NCI-H2196 treated with DMSO at 0.1 percent for 48 hours (cell line): ENCODE results near the gene IL6R.

ENCODE experiments used
- DNase-seq: peaks from one replicate; lab custom pipeline; 2025; ENCODE audit not compliant: unreplicated experiment; lab: John Stamatoyannopoulos, UW

Gene IL6R

DNA sequence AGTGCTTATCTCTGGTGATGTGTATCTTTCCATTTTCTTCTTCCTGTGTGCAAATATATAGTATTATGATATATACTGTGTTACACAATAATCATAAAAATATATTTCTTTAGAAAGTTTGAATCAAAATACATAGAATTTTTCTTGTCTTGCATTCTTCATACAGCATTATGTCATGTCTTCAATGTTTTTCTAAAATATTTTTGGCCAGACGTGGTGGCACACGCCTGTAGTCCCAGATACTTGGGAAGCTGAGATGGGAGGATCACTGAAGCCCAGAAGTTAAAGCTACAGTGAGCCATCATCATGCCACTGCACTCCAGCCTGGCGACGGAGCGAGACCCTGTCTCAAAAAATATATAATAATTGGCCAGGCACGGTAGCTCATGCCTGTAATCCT is 41.6 kb downstream of the IL6R start:
- no peak for DNase-seq

DNA sequence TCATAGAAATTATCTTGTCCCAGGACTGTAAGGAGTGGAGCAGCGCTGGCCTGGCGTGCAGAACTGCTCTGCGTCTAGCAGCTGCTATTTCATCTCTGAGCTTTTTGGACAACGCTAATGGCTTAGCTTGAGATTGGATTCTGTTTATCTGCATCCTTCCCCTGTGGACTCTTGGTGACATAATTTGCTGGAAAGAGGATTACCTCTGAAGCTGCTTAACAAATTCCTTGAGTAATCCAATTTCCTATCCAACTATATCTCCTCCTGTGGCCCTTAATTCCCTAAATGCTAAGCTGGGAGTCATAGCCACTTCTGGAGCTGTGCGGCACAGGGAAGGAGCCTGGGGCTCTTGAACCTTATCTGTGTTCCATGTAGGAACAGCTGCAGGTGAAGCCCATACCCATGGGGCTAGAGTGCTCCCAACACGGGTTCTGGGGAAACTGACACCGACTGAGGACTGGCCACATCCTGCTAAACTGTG is 43.2 kb downstream of the IL6R start:
- DNase-seq, result no peak

DNA sequence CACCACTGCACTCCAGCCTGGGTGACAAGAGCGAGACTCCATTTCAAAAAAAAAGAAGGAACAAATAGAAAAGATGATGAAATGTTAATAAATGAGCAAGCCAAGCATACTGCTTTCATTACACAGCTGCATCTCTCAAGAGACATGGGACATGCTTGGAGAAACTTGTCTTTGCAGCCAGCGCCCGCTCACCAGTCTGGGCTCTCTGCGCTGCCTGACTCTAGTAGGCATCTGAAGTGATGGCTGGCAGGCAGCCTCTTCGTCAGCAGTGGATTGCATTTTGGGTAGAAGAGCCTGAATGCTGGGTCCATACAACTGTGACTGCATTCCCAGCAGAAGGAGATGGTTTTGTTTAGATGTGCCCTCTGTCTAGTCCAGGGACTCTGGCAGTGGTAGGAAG is 48.0 kb downstream of the IL6R start:
- DNase-seq, result no peak

DNA sequence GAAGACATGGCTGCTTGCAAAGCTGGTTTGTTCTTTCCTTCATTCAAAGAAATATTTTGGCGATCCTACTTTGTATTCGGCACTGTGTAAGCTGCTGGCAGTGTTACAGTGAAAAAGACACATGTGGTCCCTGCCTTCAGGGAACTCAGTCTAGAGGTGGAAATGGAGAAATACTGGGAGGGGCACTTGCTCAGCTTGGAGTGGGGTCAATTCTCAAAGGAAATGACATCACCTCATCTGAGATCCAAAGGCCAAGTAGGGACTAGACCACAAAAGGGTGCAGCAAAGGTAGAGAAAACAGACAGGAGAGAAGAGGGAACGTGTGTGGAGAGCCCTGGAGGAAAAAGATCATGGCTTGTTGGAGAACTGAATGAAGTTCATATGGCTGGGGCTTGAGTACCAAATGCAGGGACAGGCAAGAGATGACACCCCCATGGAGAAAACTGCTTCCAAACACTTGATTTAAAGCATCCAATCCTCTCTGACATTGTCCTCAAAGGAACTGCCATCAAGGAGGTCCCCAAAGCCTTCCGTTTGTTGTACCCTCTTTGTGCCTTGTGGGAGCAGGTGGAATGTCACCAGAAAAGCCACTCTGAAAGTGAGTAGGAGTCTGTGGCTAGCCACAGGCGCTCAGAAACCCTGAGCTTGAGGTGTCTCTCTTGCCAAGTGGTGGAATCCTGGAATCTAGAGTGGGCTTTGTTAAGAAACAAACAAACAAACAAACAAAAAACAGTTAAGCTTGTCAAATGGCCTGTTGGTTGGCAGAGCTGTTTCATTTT is 48.6 kb downstream of the IL6R start:
- no peak for DNase-seq

DNA sequence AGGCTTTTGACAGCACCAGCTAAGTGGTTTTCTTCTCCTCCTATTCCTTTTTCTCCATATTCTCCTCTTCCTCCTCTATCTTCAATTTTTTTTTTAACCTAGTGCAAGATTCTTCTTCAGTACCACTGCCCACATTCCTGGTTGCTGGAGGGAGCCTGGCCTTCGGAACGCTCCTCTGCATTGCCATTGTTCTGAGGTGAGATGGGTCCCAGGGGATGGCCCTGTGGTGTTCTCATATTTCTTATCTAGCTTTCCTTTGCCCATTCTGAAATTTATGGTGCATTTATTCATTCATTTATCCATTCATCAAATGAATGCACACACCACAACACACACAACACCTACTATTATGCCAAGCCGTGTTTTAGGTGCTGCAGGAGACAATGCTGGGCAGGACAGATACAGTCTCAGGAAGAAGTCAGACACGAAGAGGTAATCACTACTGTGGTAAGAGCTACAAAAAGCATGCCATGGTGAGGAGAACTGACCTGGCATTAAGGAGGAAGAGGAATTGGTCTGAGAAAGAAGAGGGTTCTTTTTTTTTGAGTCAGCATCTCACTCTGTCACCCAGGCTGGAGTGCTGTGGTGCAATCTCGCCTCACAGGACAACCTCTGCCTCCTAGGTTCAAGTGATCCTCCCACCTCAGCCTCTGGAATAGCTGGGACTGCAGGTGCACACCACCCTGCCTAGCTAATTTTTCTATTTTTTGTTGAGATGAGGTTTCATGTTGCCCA is 49.4 kb downstream of the IL6R start:
- no peak for DNase-seq

DNA sequence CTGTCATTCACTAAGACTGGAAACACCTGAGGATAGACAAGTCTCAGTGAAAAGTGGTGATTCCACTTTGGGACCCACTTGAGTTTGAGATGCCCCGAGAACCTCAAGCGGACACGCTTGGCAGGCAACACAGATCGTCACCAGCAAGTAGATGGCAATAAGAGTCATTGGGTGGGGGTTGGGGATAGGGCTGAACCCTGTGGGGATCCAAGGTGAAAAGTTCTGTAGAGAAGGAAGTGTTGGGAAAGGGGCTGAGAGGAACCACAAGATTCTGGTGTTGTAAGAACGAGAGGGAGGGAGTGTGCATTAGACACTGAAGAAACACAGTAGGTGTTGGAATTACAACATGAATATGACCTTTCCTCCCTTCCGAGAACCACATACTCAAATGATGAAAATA is 51.5 kb downstream of the IL6R start:
- DNase-seq, result no peak

DNA sequence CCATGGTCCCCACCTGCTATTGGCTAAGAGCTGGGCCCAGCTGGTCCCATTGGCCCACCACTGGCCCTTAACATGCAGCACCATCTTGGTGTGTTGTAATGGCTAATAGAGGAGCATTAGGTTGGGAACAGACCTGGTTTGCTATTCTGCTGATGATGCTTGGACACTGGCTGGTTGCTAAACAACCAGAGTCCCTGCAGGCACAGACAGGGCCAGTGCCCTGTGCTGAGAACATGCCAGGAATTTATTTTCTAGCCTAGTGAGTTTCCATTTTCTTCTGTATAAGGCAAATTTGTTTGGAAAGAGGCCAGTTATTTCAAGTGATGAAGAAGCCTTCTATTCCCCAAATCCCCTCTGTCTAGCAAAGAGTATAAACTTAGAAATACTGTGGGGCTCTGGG is 53.9 kb downstream of the IL6R start:
- no peak for DNase-seq

DNA sequence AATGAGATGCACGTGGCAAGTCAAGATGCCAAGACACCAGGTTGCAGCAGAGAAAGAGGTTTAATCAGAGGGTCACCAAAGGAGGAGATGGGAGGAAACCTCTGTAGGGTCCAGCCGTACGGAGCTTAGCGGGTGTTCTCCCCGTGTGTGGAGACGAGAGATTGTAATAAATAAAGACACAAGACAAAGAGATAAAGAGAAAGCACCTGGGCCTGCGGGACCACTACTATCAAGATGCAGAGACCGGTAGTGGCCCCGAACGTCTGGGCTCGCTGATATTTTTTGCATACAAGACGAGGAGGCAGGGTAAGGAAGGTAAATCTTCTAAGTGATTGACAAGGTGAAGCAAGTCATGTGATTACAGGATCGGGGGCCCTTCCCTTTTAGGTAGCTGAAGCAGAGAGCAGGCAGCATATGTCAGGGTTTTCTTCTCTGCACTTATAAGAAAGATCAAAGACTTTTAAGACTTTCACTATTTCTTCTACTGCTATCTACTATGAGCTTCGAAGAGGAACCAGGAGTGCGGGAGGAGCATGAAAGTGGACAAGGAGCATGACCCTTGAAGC is 55.6 kb downstream of the IL6R start:
- DNase-seq, result no peak

DNA sequence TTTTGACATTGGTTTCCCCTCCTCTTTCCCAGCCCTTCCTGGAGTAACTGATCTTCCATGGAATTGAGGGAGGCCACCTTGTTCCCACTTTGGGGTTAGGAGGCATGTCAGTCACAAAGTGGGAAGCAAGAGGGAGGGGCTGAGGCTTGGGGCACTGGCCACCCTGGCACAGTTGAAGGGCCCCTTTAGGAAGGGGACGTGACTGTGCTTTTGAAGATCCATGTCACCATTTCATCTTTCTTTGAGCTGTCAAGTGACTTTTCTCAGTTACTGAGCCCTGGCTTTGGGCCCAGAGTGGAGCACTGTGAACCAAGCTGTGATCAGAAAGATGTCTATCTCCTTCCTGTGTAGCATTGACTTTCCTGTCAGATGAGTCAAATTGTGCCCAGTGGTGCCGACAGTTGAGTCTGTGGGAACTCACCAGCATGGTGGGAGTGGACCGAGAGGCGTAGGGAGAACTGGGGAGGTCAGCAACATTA is 58.4 kb downstream of the IL6R start:
- no peak for DNase-seq

DNA sequence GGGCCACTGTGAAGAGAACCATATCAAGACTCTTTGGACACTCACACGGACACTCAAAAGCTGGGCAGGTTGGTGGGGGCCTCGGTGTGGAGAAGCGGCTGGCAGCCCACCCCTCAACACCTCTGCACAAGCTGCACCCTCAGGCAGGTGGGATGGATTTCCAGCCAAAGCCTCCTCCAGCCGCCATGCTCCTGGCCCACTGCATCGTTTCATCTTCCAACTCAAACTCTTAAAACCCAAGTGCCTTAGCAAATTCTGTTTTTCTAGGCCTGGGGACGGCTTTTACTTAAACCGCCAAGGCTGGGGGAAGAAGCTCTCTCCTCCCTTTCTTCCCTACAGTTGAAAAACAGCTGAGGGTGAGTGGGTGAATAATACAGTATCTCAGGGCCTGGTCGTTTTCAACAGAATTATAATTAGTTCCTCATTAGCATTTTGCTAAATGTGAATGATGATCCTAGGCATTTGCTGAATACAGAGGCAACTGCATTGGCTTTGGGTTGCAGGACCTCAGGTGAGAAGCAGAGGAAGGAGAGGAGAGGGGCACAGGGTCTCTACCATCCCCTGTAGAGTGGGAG is 60.6 kb downstream of the IL6R start:
- DNase-seq, result no peak

DNA sequence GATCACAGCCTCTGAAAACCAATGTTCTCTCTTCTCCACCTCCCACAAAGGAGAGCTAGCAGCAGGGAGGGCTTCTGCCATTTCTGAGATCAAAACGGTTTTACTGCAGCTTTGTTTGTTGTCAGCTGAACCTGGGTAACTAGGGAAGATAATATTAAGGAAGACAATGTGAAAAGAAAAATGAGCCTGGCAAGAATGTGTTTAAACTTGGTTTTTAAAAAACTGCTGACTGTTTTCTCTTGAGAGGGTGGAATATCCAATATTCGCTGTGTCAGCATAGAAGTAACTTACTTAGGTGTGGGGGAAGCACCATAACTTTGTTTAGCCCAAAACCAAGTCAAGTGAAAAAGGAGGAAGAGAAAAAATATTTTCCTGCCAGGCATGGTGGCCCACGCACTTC is 61.1 kb downstream of the IL6R start:
- no peak for DNase-seq

DNA sequence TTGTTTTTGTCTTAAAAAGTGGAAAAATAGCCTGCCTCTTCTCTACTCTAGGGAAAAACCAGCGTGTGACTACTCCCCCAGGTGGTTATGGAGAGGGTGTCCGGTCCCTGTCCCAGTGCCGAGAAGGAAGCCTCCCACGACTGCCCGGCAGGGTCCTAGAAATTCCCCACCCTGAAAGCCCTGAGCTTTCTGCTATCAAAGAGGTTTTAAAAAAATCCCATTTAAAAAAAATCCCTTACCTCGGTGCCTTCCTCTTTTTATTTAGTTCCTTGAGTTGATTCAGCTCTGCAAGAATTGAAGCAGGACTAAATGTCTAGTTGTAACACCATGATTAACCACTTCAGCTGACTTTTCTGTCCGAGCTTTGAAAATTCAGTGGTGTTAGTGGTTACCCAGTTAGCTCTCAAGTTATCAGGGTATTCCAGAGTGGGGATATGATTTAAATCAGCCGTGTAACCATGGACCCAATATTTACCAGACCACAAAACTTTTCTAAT is 61.8 kb downstream of the IL6R start:
- DNase-seq, result no peak

DNA sequence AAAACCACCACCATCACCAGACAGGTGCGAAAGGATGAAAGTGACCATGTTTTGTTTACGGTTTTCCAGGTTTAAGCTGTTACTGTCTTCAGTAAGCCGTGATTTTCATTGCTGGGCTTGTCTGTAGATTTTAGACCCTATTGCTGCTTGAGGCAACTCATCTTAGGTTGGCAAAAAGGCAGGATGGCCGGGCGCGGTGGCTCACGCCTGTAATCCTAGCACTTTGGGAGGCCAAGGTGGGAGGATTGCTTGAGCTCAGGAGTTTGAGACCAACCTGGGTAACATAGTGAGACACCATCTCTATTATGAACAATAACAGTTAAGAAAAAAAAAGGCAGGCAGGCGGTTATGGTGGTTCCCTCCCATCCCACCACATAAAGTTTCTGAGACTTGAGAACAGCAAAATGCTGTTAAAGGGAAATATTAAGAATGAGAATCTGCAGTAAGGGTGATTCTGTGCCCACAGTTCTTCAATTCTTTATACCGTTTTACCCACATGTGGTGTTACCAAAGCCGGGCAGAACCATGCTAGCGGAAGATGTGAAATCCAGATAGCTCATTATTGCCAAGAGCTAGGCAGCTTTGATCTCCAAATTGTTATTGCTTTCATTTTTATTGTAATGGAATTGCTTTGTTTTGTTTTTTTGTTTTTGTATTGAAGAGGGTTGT is 62.4 kb downstream of the IL6R start:
- DNase-seq, result no peak

DNA sequence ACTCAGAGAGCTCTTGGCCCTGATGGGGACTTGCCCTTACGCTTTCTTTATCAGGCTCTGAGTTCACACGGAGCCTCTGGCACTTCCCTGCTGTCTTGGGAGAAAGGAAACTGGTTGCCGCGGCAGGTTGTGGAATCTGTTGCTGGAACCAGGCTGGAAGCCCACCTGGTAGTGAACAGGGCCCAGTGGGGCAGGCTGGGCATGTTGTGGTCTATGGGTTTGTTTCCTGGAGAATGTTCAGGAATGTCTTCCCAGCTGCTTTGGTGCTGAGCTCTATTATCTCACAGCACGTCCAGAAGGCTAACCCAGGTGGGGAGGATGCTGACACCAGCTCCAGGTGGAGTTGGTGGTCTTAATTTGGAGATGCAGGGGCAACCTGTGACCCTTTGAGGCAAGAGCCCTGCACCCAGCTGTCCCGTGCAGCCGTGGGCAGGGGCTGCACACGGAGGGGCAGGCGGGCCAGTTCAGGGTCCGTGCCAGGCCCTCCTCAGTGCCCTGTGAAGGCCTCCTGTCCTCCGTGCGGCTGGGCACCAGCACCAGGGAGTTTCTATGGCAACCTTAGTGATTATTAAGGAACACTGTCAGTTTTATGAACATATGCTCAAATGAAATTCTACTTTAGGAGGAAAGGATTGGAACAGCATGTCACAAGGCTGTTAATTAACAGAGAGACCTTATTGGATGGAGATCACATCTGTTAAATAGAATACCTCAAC is 63.5 kb downstream of the IL6R start:
- no peak for DNase-seq

DNA sequence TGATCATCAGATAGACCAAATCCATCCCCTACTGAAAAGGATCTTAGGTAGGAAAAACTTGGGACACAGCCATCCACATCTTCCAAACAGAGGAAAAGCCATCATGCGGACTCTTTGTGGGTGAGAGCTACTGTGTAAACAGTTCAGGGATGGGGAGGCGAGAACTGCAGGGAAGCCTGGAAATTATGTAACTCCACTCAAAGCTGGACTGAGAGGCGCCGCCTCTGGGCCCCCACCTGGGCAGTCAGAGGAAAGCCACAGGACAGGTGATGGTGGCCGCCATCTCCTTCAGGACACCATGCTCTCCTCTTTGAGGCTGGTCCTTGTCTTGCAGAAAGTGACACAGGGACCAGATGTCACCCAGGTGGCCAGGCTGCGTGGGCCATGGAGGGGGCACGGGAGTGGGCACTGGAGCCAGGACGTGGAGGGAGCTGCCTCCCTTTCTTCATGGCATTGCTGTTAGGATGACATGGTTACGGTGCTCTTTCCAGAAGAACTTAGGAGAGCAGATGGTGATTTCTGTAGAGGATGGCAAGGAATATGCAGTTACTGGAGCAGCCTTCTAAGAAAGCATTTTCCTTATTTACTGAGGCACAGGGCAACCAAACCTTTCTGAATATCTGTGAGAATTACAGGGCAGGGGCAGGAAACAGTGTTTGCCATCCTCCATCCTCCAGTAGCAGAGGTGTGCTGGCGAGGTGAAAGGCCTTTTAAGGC is 64.9 kb downstream of the IL6R start:
- DNase-seq, result no peak

DNA sequence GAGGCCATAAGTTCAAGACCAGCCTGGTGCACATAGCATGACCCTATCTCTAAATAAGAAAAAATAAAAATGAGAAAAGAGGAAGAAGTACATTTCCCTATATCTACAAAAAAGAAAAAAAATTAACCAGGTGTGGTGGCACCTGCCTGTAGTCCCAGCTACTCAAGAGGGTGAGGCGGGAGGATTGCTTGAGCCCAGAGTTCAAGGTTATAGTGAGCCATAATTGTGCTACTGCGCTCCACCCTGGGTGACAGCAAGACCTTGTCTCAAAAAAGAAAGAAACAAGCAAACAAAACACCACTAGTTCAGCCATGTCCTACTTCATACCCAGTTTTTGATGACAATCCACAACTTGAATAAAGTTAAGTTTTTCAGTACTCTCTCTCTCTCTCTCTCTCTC is 66.2 kb downstream of the IL6R start:
- DNase-seq, result no peak

DNA sequence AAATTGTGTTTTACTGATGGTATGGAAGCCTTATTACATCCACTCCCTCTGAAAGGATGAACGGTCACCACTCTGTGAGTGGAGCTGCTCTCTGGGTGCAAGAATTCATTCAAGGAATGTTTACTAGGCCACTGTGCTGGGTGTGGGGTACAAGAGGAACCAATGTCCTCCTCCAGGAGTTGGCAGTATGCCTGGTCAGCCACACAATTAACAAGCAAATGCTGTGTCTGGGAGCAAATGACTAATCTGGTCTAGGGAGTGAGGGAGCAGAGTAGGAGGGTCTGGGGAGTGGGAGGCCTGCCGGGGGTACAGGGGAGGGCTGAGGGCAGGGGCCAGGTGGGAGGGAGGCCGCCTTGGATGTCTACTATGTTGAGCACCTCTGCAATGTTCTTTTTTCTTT is 69.7 kb downstream of the IL6R start:
- no peak for DNase-seq

DNA sequence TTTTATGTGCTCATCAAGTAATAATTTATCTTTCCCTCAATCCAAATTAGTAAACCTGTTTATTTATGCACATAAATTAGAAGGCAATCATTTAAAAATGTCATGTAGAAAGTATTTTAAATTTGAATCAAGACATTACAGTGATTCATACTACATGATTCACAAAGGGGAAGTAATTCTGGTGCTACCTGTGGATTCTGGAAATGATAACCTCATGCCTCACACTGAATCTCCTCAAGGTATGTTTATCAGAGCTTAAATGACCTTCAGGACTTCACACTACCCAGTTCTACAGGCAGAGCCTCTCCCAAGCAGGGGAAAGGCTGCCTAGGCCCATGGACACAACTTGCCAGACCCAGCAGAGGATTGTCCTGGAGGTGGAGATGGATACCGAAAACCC is 71.6 kb downstream of the IL6R start:
- DNase-seq, result no peak

DNA sequence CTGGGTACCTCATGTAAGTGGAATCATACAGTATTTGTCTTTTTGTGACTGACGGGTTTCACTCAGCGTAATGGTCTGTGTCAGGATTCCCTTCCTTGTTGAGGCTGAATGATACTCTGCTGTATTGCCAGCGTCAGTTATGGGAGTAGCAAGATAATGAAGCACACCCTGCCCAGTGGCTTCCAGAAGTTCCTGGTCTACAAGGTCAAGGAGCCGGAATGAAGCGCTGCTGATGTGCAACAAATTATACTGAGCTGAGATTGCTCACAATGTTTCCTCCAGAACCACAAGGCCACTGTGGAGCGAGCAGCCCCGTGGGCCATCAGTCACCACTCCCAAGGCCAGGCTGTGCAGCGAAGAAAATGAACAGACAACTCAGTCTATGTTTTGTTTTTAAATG is 72.9 kb downstream of the IL6R start:
- DNase-seq, result no peak

DNA sequence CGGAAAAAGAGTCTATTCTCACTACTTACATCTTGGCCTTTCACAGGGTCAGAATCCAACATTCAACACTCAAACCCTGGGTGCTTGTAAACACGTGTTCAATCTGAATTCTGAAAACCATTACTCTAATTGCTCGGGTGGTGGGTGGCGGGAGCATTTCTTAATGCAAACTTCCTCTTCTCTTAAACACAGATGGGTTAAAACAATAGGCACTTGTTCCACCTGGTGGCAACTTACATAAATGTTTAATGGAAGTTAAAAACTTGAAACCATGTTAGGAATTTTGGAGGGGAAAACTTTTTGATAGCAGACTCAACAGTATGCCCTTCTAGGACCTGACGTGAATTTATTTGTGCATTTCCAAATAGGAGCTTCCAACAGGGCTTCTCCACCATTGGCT is 73.5 kb downstream of the IL6R start:
- DNase-seq, result no peak
